BE2C (cell line): ENCODE data around the gene POU3F3.

Source experiments
- DNase-seq: peaks from one replicate; pipeline ENCODE4 v3.0.0-alpha.2; 2020
- H3K27me3 ChIP-seq: fragments of 250-450 bp; sonication (Bioruptor Pico); 2 replicates; pipeline ENCODE4 v1.5.1; 2020; ENCODE audit warnings: mild to moderate bottlenecking
- H3K36me3 ChIP-seq: fragments of 250-450 bp; sonication (Bioruptor Pico); 2 replicates; pipeline ENCODE4 v1.5.1; 2020; ENCODE audit warnings: mild to moderate bottlenecking
- H3K4me1 ChIP-seq: fragments of 250-450 bp; sonication (Bioruptor Pico); 2 replicates; pipeline ENCODE4 v1.5.1; 2020
- H3K4me3 ChIP-seq: 2 replicates; pipeline ENCODE4 v1.5.1; 2011; ENCODE audit warnings: low read depth, low read length
- H3K9me3 ChIP-seq: fragments of 250-450 bp; sonication (Bioruptor Pico); 2 replicates; pipeline ENCODE4 v1.5.1; 2020
- TF ChIP-seq, protein P1 (sequence below): IDR thresholded peaks from 2 replicates; pipeline ENCODE4 v1.5.1; 2012; ENCODE audit warnings: mild to moderate bottlenecking, low read depth, low read length

POU3F3 gene

DNA sequence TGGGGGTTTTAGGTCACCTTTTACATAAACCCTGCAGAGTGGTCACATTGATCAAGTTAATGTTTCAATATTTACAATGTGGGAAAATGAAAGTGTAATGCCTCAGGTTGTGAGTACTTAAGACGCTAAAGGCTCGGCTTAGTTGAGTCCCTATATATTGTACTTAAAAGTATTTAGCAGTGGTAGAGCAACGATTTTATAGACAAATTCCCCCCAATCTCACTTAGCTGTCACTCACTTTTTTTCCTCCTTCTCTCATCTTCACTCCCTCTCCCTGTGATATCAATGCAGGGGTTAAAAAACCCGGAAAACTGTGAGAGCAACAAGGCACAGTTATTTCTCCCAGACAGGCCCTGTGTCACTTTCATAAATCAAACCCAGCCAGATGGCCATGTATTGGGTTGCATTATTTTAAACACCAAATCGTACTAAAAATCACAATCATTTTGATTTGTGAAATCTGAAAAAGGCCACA lies 5.4 kb downstream of the POU3F3 start:
- Histone ChIP-seq H3K4me1 (no peaks in the 10 kb centered on the region), H3K36me3 (no peaks in the 10 kb centered on the region), H3K27me3 (peaks cover 76% of the 10 kb centered on the region), H3K9me3 (no peaks in the 10 kb centered on the region; the same call in 1 of the 2 replicates), H3K4me3 (no peak overlapping the region)
- TF ChIP-seq, protein P1, sequence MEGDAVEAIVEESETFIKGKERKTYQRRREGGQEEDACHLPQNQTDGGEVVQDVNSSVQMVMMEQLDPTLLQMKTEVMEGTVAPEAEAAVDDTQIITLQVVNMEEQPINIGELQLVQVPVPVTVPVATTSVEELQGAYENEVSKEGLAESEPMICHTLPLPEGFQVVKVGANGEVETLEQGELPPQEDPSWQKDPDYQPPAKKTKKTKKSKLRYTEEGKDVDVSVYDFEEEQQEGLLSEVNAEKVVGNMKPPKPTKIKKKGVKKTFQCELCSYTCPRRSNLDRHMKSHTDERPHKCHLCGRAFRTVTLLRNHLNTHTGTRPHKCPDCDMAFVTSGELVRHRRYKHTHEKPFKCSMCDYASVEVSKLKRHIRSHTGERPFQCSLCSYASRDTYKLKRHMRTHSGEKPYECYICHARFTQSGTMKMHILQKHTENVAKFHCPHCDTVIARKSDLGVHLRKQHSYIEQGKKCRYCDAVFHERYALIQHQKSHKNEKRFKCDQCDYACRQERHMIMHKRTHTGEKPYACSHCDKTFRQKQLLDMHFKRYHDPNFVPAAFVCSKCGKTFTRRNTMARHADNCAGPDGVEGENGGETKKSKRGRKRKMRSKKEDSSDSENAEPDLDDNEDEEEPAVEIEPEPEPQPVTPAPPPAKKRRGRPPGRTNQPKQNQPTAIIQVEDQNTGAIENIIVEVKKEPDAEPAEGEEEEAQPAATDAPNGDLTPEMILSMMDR: no peak
- no peak for DNase-seq

DNA sequence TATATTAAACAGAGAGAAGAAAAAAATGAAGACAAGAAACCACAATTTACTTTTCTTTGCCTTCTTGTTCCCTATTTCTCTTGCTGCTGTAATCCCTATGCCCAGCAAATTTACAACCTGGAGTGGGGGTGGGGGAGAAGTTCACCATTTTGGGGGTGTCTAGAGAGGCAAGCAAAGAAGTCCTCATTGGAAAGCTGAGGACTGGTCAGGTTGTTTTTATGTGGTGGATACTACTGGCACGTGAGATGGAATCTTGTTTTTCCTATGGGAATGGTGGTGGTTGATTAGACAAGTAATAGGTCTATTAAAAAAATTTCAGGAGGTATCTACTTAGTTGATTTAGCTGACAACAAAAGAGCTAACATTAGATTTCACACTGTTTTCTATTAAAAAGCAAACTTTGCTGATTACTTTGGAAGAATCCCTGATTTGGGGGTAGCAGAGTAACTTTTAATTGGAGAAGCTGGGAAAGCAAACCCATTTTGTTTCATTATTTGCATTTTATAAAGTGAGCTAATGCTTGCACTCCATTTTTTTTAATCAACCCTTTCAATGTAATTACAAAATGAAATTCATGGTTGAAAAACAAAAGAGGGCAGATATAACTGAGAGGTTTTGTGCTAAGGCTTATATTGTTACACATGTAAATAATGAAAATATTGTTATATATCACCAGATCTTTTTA lies 6.0 kb downstream of the POU3F3 start:
- Histone ChIP-seq H3K9me3 (no peaks in the 10 kb centered on the region; the same call in 1 of the 2 replicates), H3K36me3 (no peaks in the 10 kb centered on the region), H3K4me1 (no peaks in the 10 kb centered on the region), H3K27me3 (peaks cover 76% of the 10 kb centered on the region), H3K4me3 (no peak overlapping the region)
- TF ChIP-seq, protein P1: no peak
- no peak for DNase-seq

DNA sequence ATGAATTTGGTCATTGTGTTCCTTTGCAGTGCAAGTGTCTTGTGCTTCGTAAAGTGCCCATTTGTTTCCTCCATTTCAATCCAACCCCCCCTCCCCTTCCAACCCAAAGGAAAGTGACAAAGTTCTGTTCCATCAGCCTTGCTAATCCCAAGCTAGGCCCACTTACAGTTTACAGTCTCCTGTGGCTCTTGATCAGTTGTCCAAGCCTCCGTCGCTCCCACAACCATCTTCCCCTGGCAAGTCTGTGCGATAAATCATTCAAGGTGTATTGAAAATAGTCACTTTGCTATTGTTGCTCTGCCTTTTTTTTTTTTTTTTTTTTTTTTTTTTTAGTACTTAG lies 6.5 kb downstream of the POU3F3 start:
- H3K9me3 ChIP-seq: no peaks in the 10 kb centered on the region; the same call in 1 of the 2 replicates
- H3K36me3 ChIP-seq: no peaks in the 10 kb centered on the region
- TF ChIP-seq, protein P1: no peak
- no peak overlapping the region for H3K4me3 ChIP-seq
- no peaks in the 10 kb centered on the region for H3K4me1 ChIP-seq
- no peak for DNase-seq
- peaks cover 79% of the 10 kb centered on the region for H3K27me3 ChIP-seq

DNA sequence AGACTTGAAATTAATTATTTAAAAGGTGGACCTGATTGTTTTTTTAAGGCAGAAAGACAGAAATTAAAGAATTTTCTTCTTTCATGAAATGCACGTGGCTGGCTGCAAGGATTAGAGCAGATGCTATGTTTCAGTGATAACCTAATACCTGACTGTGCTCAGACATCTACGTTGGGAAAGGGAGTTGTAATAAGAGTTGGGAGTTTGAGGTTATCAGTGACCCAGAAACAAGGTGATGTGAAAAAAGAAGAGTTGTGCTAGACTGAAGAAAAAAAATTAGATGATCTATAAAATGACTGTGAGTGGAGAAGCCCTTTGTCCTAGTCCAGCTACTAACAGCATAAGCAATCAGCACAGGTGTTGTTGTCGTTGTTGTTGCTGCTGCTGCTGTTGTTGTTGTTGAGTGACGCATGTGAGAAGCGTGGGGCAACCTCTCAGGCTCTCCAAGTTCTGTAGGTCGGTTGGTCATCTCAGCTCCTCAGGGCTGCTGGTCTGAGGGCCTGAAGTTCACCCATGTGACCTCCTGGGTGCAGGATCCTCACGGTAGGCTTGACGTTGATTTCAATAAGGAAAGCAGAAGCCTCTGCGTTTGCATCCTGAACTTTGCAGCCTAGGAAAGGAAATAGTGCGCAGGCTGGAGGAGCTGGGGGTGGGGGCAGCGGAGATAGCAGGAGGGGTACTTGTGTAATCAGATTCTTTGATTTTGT lies 7.6 kb downstream of the POU3F3 start:
- H3K27me3 ChIP-seq: peaks cover 84% of the 10 kb centered on the region
- H3K9me3 ChIP-seq: no peaks in the 10 kb centered on the region
- no peak overlapping the region for H3K4me3 ChIP-seq
- DNase-seq: no peak
- TF ChIP-seq, protein P1: no peak
- no peaks in the 10 kb centered on the region for H3K36me3 ChIP-seq
- H3K4me1 ChIP-seq: no peaks in the 10 kb centered on the region

DNA sequence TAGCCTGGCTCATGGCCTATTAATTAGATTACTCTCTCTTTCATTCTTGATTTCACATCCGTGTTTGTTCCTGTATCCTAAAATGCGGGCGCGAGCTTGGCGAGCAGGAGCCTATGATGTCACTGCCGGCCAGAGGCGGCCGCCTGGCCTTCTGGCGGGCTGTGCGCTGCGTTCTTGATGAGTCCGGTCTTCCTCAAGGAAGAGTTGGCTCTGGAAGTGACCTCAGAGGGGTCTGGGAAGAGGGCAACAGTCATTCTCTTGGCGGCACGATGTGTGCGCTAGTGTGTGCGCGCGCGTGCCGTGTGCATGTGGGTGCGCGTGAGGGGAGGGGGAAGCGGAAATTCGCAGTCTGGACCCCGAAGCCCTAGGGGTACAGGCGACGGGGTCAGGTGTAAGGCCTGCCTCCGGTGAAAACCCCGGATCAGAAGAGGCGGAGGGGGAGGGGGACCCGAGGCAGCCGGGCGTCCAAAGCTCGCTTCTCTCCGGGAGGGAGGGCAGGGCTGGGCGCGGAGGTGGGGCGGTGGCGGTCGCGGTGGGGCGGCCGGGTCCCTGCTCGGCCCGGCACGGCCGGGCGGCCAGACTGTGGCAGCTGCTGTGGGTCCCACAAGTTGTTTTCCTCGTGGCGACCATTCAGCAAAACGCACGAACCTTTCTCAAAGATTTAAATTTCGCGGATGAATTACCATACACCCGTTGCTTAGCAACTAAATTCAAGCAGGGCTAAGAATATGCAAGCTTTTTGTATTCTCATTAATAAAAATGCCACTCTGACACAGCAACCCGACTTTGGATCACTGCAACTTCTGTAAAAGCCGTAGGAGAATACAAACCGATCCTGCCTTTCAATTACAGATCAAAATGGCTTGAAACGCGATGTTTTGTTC lies 8.4 kb downstream of the POU3F3 start:
- Histone ChIP-seq H3K27me3 (peaks cover 84% of the 10 kb centered on the region), H3K4me3 (no peak overlapping the region), H3K9me3 (no peaks in the 10 kb centered on the region), H3K4me1 (no peaks in the 10 kb centered on the region), H3K36me3 (no peaks in the 10 kb centered on the region)
- DNase-seq: no peak
- TF ChIP-seq, protein P1: no peak

DNA sequence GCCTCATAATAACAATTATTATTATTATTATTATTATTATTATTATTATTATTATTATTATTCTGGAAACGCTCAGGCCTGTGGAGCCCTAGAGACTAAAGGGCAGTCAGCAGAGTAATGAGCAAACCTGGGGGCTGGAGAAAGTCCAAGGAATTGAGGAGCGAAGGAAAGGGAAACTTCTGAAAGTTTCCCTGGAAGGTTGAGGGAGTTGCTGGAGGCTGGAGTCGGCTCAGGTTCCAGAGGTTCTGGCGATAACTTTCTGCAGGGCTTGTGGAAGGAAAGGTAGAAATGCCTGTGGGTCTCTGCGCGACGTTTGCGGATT lies 9.2 kb downstream of the POU3F3 start:
- Histone ChIP-seq H3K9me3 (no peaks in the 10 kb centered on the region), H3K27me3 (peaks cover 87% of the 10 kb centered on the region), H3K36me3 (no peaks in the 10 kb centered on the region), H3K4me3 (no peak overlapping the region), H3K4me1 (no peaks in the 10 kb centered on the region)
- no peak for DNase-seq
- TF ChIP-seq, protein P1: no peak
